Stimulated activated memory B cell treated with anti-CD40 and anti-IgM and Interleukin-4, amounts not matched to agents 10 μg/mL and 1 μg/mL and 100 μg/mL, for 72 hours (primary cell): ENCODE results near the gene SEC61B.
"Not testable (repeated sequence)": the region's sequence is repeated elsewhere in the genome, so short reads cannot be mapped to it uniquely, and the experiment has no call there.

Source experiments
- ATAC-seq: fragments of 150-1000 bp; cut with Tn5 transposase; 2 replicates; pipeline ENCODE4 v1.10.0; 2021
- H3K27ac Mint-ChIP-seq: one replicate; pipeline ENCODE4 v1.8.0; 2022; ENCODE audit warnings: mild to moderate bottlenecking, mixed read lengths
- H3K27me3 Mint-ChIP-seq: one replicate; pipeline ENCODE4 v1.8.0; 2022; ENCODE audit warnings: mixed read lengths
- H3K36me3 Mint-ChIP-seq: one replicate; pipeline ENCODE4 v1.8.0; 2022; ENCODE audit warnings: mixed read lengths
- H3K4me1 Mint-ChIP-seq: one replicate; pipeline ENCODE4 v1.8.0; 2022; ENCODE audit warnings: mixed read lengths
- H3K4me3 Mint-ChIP-seq: one replicate; pipeline ENCODE4 v1.8.0; 2022; ENCODE audit warnings: mild to moderate bottlenecking, moderate library complexity, mixed read lengths
- H3K9me3 Mint-ChIP-seq: one replicate; pipeline ENCODE4 v1.8.0; 2022; ENCODE audit warnings: mixed read lengths

Gene SEC61B

DNA sequence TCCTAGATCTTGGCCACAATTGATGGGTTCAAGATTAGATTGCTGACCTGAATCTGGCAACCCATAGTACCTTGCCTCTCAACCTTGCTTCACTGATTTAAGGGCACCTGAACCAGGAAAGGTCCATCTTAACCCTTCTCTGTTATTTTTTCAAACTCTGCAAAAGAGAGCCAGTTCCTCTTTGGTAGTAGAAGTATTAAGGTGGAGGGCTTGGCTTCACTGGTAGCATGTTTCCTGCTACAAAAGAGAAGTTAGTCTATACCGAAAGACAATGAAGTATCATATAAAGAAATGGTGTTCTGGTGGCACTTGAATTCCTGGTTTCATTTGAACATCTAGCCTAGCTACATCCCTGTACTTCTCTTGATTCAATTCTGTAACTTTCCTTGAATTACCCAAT is 8.9 kb upstream of the SEC61B start:
- Mint-ChIP-seq H3K4me1 (peaks cover 43% of the 10 kb centered on the region), H3K36me3 (peaks cover 69% of the 10 kb centered on the region), H3K27ac (no peak overlapping the region), H3K4me3 (no peak overlapping the region), H3K9me3 (peaks cover 14% of the 10 kb centered on the region), H3K27me3 (no peaks in the 10 kb centered on the region)
- ATAC-seq = peak; percentile 53

DNA sequence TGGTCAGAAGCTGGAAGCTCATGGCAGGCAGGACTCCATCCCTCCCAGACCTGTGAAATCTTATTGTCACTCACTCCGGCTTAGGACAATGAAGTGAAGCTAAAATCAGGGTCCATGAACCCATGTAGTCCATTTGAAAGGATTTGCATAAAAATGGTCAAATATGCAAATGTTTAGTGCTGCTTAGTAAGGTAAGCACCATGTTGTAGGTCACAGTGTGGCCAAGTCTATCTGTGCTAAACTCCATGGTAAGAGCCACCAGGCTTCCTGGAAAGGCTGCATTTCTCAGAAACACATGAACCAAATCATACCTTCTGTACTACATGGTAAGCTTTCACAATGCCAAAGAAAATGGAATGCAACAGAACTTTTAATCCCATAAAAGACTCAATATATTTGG is 6.0 kb upstream of the SEC61B start:
- H3K4me1 Mint-ChIP-seq = peaks cover 71% of the 10 kb centered on the region
- H3K9me3 Mint-ChIP-seq = peaks cover 6% of the 10 kb centered on the region
- no peak overlapping the region for H3K4me3 Mint-ChIP-seq
- peaks cover 74% of the 10 kb centered on the region for H3K36me3 Mint-ChIP-seq
- no peaks in the 10 kb centered on the region for H3K27me3 Mint-ChIP-seq
- ATAC-seq = no peak
- H3K27ac Mint-ChIP-seq = no peak overlapping the region

DNA sequence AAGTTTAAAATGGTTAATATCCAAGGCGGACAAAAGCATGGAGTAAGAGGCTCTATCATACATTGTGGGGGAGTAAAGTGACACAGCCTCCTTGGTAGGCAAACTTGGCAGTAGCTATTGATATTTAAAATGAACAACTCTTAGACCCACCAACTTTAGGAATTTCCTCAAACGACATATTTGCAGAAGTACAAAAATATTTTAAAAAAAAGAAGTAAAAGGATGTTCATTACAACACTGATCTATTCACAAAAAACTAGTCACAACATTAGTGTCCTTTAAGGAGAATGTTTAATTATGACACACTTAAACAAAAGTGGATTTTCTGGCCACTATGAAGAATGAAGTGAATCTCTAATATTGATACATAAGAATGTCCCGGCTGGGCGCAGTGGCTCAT is 2.1 kb upstream of the SEC61B start:
- H3K4me3 Mint-ChIP-seq = peak overlapping the region; percentile 99
- no peak for ATAC-seq
- H3K9me3 Mint-ChIP-seq = no peaks in the 10 kb centered on the region
- H3K36me3 Mint-ChIP-seq = peaks cover 76% of the 10 kb centered on the region
- no peaks in the 10 kb centered on the region for H3K27me3 Mint-ChIP-seq
- H3K27ac Mint-ChIP-seq = peak overlapping the region; percentile 100
- H3K4me1 Mint-ChIP-seq = peaks cover 77% of the 10 kb centered on the region

- H3K27me3 Mint-ChIP-seq = no peaks in the 10 kb centered on the region
- peaks cover 80% of the 10 kb centered on the region for H3K4me1 Mint-ChIP-seq
- H3K36me3 Mint-ChIP-seq = peaks cover 77% of the 10 kb centered on the region
Measured at GRCh38 chr9:99221266-99221620, 839 bp upstream of the SEC61B start.

DNA sequence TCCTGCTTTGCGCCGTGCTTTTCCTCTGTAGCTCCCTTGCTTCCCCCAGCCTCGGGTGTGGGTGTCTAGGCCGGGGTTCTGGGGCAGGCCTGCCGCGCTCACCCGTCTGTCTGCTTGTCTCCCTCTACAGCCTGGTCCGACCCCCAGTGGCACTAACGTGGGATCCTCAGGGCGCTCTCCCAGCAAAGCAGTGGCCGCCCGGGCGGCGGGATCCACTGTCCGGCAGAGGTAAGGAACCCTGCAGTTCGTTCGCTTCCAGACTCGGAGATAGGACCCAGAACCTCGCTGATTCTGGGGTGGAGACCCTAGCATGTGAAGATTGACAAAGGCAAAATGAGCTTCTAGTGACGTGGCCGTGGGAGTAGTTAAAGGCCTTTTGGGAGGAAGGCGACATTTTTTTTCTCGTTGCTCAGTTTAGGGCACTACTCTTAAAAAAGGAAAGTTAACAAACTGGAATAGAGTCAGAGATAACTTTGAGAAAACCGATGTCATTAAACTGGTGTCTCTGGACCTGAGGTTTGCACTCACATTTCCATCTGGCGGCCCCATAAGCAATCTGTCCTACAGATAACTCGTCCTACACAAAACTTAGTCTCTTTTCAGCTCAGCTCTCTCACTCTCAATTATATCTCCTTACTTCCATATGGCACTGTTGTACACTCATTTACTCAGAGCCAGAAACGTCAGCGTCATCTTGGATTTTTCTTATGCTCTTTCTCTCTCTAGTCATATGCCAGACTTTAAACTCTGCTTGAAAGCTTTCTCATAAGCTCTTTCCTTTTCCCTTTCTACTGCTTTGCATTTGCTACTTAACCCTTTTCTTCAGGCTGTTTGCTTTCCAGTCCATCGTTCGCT is 561 bp downstream of the SEC61B start:
- Mint-ChIP-seq H3K27ac (peak overlapping the region; percentile 100), H3K4me3 (peak overlapping the region; percentile 99), H3K36me3 (peaks cover 75% of the 10 kb centered on the region), H3K27me3 (no peaks in the 10 kb centered on the region), H3K4me1 (peaks cover 74% of the 10 kb centered on the region), H3K9me3 (no peaks in the 10 kb centered on the region)
- peak; percentile 25 for ATAC-seq

More at GRCh38 chr9:99221266-99221620, 839 bp upstream of the SEC61B start:
- no peak for ATAC-seq
- Mint-ChIP-seq H3K27ac (peak overlapping the region; percentile 100), H3K4me3 (peak overlapping the region; percentile 99), H3K9me3 (no peaks in the 10 kb centered on the region)

DNA sequence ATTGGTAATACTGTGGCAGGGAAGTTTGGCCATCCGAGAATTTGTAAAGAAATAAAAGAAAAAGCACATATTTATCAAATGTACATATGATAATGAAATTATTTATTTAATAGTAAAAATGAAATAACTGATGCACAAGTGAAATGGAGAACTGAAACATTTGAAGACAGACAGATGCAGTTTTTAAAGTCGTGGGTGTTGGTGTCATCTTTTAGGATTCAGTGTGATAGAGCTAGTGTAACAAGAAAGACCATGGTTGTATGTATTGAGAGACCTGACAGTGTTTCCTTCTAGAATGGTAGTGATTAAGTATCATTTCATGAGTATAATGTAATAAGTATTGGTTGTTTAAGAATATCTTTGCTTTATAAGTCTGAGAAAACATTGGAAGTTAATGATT is 2.4 kb downstream of the SEC61B start:
- no peak for ATAC-seq
- peaks cover 74% of the 10 kb centered on the region for H3K36me3 Mint-ChIP-seq
- peaks cover 65% of the 10 kb centered on the region for H3K4me1 Mint-ChIP-seq
- H3K9me3 Mint-ChIP-seq = no peaks in the 10 kb centered on the region
- H3K27ac Mint-ChIP-seq = peak overlapping the region; percentile 100
- H3K27me3 Mint-ChIP-seq = no peaks in the 10 kb centered on the region
- H3K4me3 Mint-ChIP-seq = peak overlapping the region; percentile 99

DNA sequence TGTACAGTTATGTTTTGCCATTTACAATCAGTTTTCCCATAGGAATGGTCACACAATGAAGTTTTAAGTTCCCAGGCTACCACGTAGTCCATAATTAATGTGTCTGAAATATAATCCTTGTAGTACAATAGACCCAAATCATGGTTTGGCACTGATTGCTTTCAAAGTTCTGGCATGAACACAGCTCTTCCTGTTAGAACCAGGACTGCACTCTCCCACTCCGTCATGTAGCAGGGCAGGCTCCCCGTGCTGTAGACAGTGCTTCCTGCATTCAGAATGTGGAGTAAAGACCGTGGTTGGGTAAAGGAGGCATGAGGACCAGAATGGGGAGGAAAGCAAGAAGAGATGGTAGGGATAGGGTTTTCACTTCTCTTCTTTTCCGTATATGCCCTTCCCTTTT is 4.0 kb downstream of the SEC61B start:
- Mint-ChIP-seq H3K27ac (peak overlapping the region; percentile 100), H3K9me3 (no peaks in the 10 kb centered on the region), H3K4me1 (peaks cover 49% of the 10 kb centered on the region), H3K4me3 (no peak overlapping the region), H3K36me3 (peaks cover 77% of the 10 kb centered on the region), H3K27me3 (no peaks in the 10 kb centered on the region)
- ATAC-seq = no peak

- ATAC-seq = no peak
- Mint-ChIP-seq H3K27me3 (no peaks in the 10 kb centered on the region), H3K9me3 (no peaks in the 10 kb centered on the region), H3K4me1 (peaks cover 58% of the 10 kb centered on the region), H3K4me3 (no peak overlapping the region), H3K36me3 (peaks cover 73% of the 10 kb centered on the region), H3K27ac (peak overlapping the region; percentile 92)
Measured at GRCh38 chr9:99230206-99230605, 8.1 kb downstream of the SEC61B start.

DNA sequence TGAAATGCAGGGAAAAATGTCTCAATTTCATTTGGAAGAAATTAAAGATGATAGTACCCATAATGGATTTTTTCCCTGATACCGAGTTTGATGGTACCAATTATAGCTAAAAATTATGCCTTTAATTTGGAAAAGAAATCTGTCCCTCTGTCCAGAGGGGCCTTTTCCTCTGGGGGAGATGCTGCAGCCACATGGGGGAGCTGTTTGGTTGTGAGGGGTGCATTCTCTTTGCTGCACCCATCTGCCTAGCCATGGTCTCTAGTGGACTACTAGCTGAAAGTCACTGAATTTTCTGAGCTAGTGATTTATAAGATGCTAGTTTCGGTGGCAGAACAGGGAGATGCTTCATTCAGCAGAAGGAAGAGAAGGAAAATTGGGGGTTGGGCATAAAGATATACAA is 9.6 kb downstream of the SEC61B start:
- Mint-ChIP-seq H3K36me3 (peaks cover 58% of the 10 kb centered on the region), H3K27ac (peak overlapping the region; percentile 92), H3K27me3 (no peaks in the 10 kb centered on the region), H3K9me3 (no peaks in the 10 kb centered on the region), H3K4me3 (no peak overlapping the region), H3K4me1 (peaks cover 58% of the 10 kb centered on the region)
- no peak for ATAC-seq

- no peak for ATAC-seq
- H3K9me3 Mint-ChIP-seq = peaks cover 2% of the 10 kb centered on the region
- H3K4me1 Mint-ChIP-seq = peaks cover 76% of the 10 kb centered on the region
- no peaks in the 10 kb centered on the region for H3K27me3 Mint-ChIP-seq
- H3K36me3 Mint-ChIP-seq = peaks cover 57% of the 10 kb centered on the region
- H3K4me3 Mint-ChIP-seq = no peak overlapping the region
- H3K27ac Mint-ChIP-seq = peak overlapping the region; percentile 92
Measured at GRCh38 chr9:99234618-99235017, 12.5 kb downstream of the SEC61B start.

- Mint-ChIP-seq H3K4me3 (no peak overlapping the region), H3K9me3 (peaks cover 2% of the 10 kb centered on the region), H3K27me3 (no peaks in the 10 kb centered on the region), H3K4me1 (peaks cover 81% of the 10 kb centered on the region), H3K27ac (peak overlapping the region; percentile 92), H3K36me3 (peaks cover 61% of the 10 kb centered on the region)
- ATAC-seq = no peak
Measured at GRCh38 chr9:99235069-99235468, 13.0 kb downstream of the SEC61B start.

GRCh38 chr9:99235926-99236634 is 14.0 kb downstream of the SEC61B start:
- peaks cover 2% of the 10 kb centered on the region for H3K9me3 Mint-ChIP-seq
- H3K27me3 Mint-ChIP-seq = no peaks in the 10 kb centered on the region
- H3K27ac Mint-ChIP-seq = peak overlapping the region; percentile 92
- peak; percentile 98 for ATAC-seq
- peaks cover 86% of the 10 kb centered on the region for H3K4me1 Mint-ChIP-seq
- peak overlapping the region; percentile 68 for H3K4me3 Mint-ChIP-seq
- H3K36me3 Mint-ChIP-seq = peaks cover 57% of the 10 kb centered on the region

- H3K4me1 Mint-ChIP-seq = peaks cover 76% of the 10 kb centered on the region
- H3K27ac Mint-ChIP-seq = peak overlapping the region; percentile 92
- H3K36me3 Mint-ChIP-seq = peaks cover 54% of the 10 kb centered on the region
- peaks cover 2% of the 10 kb centered on the region for H3K9me3 Mint-ChIP-seq
- H3K4me3 Mint-ChIP-seq = no peak overlapping the region
- ATAC-seq = no peak
- H3K27me3 Mint-ChIP-seq = no peaks in the 10 kb centered on the region
Measured at GRCh38 chr9:99237356-99237755, 15.3 kb downstream of the SEC61B start.

- peaks cover 77% of the 10 kb centered on the region for H3K4me1 Mint-ChIP-seq
- peak overlapping the region; percentile 92 for H3K27ac Mint-ChIP-seq
- H3K9me3 Mint-ChIP-seq, ATAC-seq, H3K4me3 Mint-ChIP-seq, H3K27me3 Mint-ChIP-seq: not testable (repeated sequence)
- H3K36me3 Mint-ChIP-seq = peaks cover 52% of the 10 kb centered on the region
Measured at GRCh38 chr9:99237849-99238248, 15.8 kb downstream of the SEC61B start.

DNA sequence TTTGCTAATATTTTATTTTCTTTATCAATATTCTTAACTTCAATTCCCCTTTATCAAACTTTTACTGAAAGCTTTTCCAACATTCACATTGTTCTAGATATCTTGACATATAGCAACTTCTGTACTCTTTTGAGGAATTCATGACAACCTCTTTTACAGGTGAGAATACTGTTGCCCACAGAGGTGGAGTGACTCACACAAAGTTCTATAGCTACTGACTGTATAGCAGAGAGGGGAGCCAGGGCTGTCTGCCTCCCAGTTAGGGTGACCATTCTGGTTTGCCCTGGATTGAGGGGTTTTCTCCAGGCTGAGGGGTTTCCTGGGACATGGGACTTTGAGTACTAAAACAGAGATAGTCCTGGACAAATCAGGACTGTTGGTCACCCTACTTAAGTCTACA is 16.2 kb downstream of the SEC61B start:
- no peak for ATAC-seq
- H3K36me3 Mint-ChIP-seq = peaks cover 52% of the 10 kb centered on the region
- peak overlapping the region; percentile 92 for H3K27ac Mint-ChIP-seq
- H3K9me3 Mint-ChIP-seq = peaks cover 2% of the 10 kb centered on the region
- H3K27me3 Mint-ChIP-seq = no peaks in the 10 kb centered on the region
- no peak overlapping the region for H3K4me3 Mint-ChIP-seq
- peaks cover 77% of the 10 kb centered on the region for H3K4me1 Mint-ChIP-seq
